Measurements from ENCODE around the gene OLFM4. TPM values are rescaled to one million over a fixed set of nuclear protein-coding genes. Genes with fewer than 3 reads are reported as not detected.

Gene OLFM4
- total RNA-seq, 1 donor from 2014 or later = not detected

GRCh38 chr13:52999093-52999696, 29.4 kb upstream of the OLFM4 start:
- no peak for FAIRE-seq

GRCh38 chr13:53001444-53002225, 27.0 kb upstream of the OLFM4 start:
- Mint-ChIP-seq H3K27me3 (ENCODE audit: low read depth, unreplicated experiment) (peaks cover 7% of the 10 kb centered on the region), H3K36me3 (ENCODE audit: low read depth, unreplicated experiment) (peaks cover 1% of the 10 kb centered on the region), H3K4me1 (ENCODE audit: low read depth, unreplicated experiment) (no peaks in the 10 kb centered on the region), H3K4me3 (ENCODE audit: unreplicated experiment) (no peak overlapping the region), H3K9me3 (ENCODE audit: unreplicated experiment) (no peaks in the 10 kb centered on the region), H3K27ac (ENCODE audit: unreplicated experiment) (no peak overlapping the region)
- Histone ChIP-seq H3K27me3 (ENCODE audit: insufficient read depth, low read length) (no peaks in the 10 kb centered on the region), H2AFZ (ENCODE audit: low read depth, low read length) (no peak overlapping the region), H4K20me1 (ENCODE audit: insufficient read depth, low read length) (no peaks in the 10 kb centered on the region), H3K9me3 (ENCODE audit: insufficient read depth, low read depth, low read length) (peaks cover 4% of the 10 kb centered on the region), H3K4me3 (ENCODE audit: insufficient read depth, low read depth, low read length) (no peak overlapping the region), H3K79me2 (ENCODE audit: insufficient read depth, low read length) (no peaks in the 10 kb centered on the region), H3K27ac (ENCODE audit: low read depth, low read length) (no peak overlapping the region), H3K9ac (ENCODE audit: low read length) (no peak overlapping the region), H3K4me2 (ENCODE audit: low read length) (no peak overlapping the region), H3K36me3 (ENCODE audit: insufficient read depth, low read length) (no peaks in the 10 kb centered on the region), H3K4me1 (ENCODE audit: insufficient read depth, low read length) (no peaks in the 10 kb centered on the region)
- TF ChIP-seq CTCF (IDR thresholded peaks at IDR 0.05; ENCODE audit: insufficient read depth, low read depth, low read length) (no peak), EZH2 (IDR thresholded peaks at IDR 0.05; ENCODE audit: insufficient read depth, low read length) (no peak)
- FAIRE-seq (no peak), DNase-seq (ENCODE audit: low read depth) (no peak)

More at GRCh38 chr13:52999093-52999696, 29.4 kb upstream of the OLFM4 start:
- no peak for TF ChIP-seq CTCF (IDR thresholded peaks at IDR 0.05; ENCODE audit: insufficient read depth, low read depth, low read length)
- TF ChIP-seq EZH2 (IDR thresholded peaks at IDR 0.05; ENCODE audit: insufficient read depth, low read length) = no peak
- H3K27me3 ChIP-seq (ENCODE audit: insufficient read depth, low read length) = no peaks in the 10 kb centered on the region
- H3K27ac Mint-ChIP-seq (ENCODE audit: unreplicated experiment) = no peak overlapping the region
- no peak for DNase-seq (ENCODE audit: low read depth)
- H3K36me3 Mint-ChIP-seq (ENCODE audit: low read depth, unreplicated experiment) = peaks cover 1% of the 10 kb centered on the region
- no peaks in the 10 kb centered on the region for H3K79me2 ChIP-seq (ENCODE audit: insufficient read depth, low read length)
- peaks cover 2% of the 10 kb centered on the region for H3K9me3 ChIP-seq (ENCODE audit: insufficient read depth, low read depth, low read length)
- H3K4me2 ChIP-seq (ENCODE audit: low read length) = no peak overlapping the region
- no peak overlapping the region for H3K4me3 Mint-ChIP-seq (ENCODE audit: unreplicated experiment)
- no peak overlapping the region for H3K4me3 ChIP-seq (ENCODE audit: insufficient read depth, low read depth, low read length)
- H2AFZ ChIP-seq (ENCODE audit: low read depth, low read length) = no peak overlapping the region
- H3K4me1 ChIP-seq (ENCODE audit: insufficient read depth, low read length) = no peaks in the 10 kb centered on the region
- H3K36me3 ChIP-seq (ENCODE audit: insufficient read depth, low read length) = no peaks in the 10 kb centered on the region
- H4K20me1 ChIP-seq (ENCODE audit: insufficient read depth, low read length) = no peaks in the 10 kb centered on the region
- H3K4me1 Mint-ChIP-seq (ENCODE audit: low read depth, unreplicated experiment) = peaks cover 5% of the 10 kb centered on the region
- H3K9ac ChIP-seq (ENCODE audit: low read length) = no peak overlapping the region
- H3K27ac ChIP-seq (ENCODE audit: low read depth, low read length) = no peak overlapping the region
- H3K9me3 Mint-ChIP-seq (ENCODE audit: unreplicated experiment) = no peaks in the 10 kb centered on the region
- peaks cover 2% of the 10 kb centered on the region for H3K27me3 Mint-ChIP-seq (ENCODE audit: low read depth, unreplicated experiment)

GRCh38 chr13:53004573-53004972, 24.0 kb upstream of the OLFM4 start:
- DNase-seq (ENCODE audit: low read depth) (no peak), FAIRE-seq (no peak)
- no peaks in the 10 kb centered on the region for H3K79me2 ChIP-seq (ENCODE audit: insufficient read depth, low read length)
- Mint-ChIP-seq H3K9me3 (ENCODE audit: unreplicated experiment) (no peaks in the 10 kb centered on the region), H3K36me3 (ENCODE audit: low read depth, unreplicated experiment) (peaks cover 1% of the 10 kb centered on the region), H3K4me1 (ENCODE audit: low read depth, unreplicated experiment) (no peaks in the 10 kb centered on the region), H3K4me3 (ENCODE audit: unreplicated experiment) (no peak overlapping the region), H3K27me3 (ENCODE audit: low read depth, unreplicated experiment) (peaks cover 7% of the 10 kb centered on the region), H3K27ac (ENCODE audit: unreplicated experiment) (no peak overlapping the region)
- no peaks in the 10 kb centered on the region for H4K20me1 ChIP-seq (ENCODE audit: insufficient read depth, low read length)
- no peak overlapping the region for H2AFZ ChIP-seq (ENCODE audit: low read depth, low read length)
- H3K27me3 ChIP-seq (ENCODE audit: insufficient read depth, low read length) = no peaks in the 10 kb centered on the region
- H3K36me3 ChIP-seq (ENCODE audit: insufficient read depth, low read length) = no peaks in the 10 kb centered on the region
- H3K9me3 ChIP-seq (ENCODE audit: insufficient read depth, low read depth, low read length) = peaks cover 4% of the 10 kb centered on the region
- no peaks in the 10 kb centered on the region for H3K4me1 ChIP-seq (ENCODE audit: insufficient read depth, low read length)
- TF ChIP-seq CTCF (IDR thresholded peaks at IDR 0.05; ENCODE audit: insufficient read depth, low read depth, low read length) (no peak), EZH2 (IDR thresholded peaks at IDR 0.05; ENCODE audit: insufficient read depth, low read length) (no peak)
- H3K9ac ChIP-seq (ENCODE audit: low read length) = no peak overlapping the region
- H3K27ac ChIP-seq (ENCODE audit: low read depth, low read length) = no peak overlapping the region
- H3K4me3 ChIP-seq (ENCODE audit: insufficient read depth, low read depth, low read length) = no peak overlapping the region
- no peak overlapping the region for H3K4me2 ChIP-seq (ENCODE audit: low read length)
